ENCODE measurements around the gene ACBD4. TPM values are rescaled to one million over a fixed set of nuclear protein-coding genes. Genes with fewer than 3 reads are reported as not detected.

ACBD4 gene
- total and polyA plus RNA-seq, 2 of the 13 experiments (the other 11 are each of a cell fraction or from before 2014, with no cell fraction given): 16.1 to 26.9 TPM

DNA sequence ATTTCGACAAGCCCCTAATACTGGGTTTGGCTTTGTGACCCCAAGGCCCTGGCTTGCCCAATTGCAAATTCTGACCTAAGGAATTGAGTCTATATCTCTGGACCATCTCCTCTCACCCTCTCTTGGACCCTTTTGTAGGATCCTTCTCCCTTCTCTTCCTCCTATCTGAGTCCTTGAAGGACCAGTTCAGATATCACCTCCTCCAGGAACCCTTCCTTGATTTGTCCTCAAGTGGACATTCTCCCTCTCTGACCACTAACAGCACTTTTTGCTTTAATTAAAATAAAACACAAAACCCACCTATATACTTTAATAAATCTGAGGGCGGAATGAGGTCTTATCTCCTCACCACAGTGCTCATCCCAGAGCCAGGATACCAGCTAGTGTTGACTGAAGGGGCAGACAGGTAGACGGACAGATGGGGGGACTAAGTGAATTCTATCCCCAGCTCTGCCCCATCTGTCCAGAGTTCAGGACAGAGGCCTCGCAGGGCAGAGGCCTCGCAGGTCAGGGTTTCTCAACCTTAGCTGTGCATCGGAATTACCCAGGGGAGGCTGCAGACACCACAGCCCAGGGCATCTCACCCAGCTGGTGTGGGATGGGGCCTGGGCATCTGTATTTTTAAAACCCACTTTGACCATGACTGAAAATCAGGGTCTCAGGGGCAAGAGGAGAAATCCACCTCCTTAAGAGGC, 12.3 kb upstream of the ACBD4 start:
- Histone ChIP-seq H2AFZ (ENCODE audit: low read length) (no peak overlapping the region), H3K9ac (ENCODE audit: insufficient read depth, low read depth, low read length) (peak overlapping the region; percentile 25), H3K79me2 (ENCODE audit: insufficient read depth, low read length) (no peaks in the 10 kb centered on the region), H3K4me2 (ENCODE audit: low read depth, low read length) (peak overlapping the region; percentile 78), H3K27me3 (ENCODE audit: control insufficient read depth in 1 of 2, insufficient read depth in 2 of 2, low read length in 2 of 2) (no peaks in the 10 kb centered on the region), H3K4me1 (ENCODE audit: insufficient read depth, low read length) (peaks cover 58% of the 10 kb centered on the region), H3K4me3 (replicated peaks in 1 of 3; ENCODE audit: insufficient read depth in 1 of 3, low read depth in 2 of 3, low read length in 3 of 3) (peak overlapping the region in 1 of 3 experiments; percentile 31; a peak in 2 of 6 replicates), H3K9me3 (ENCODE audit: low read length) (no peaks in the 10 kb centered on the region), H4K20me1 (ENCODE audit: insufficient read depth, low read length) (no peaks in the 10 kb centered on the region), H3K27ac (ENCODE audit: extremely low read length, insufficient read depth, low read length) (peak overlapping the region; percentile 25), H3K36me3 (replicated peaks in 1 of 2; ENCODE audit: control insufficient read depth in 1 of 2, insufficient read depth in 2 of 2, low read length in 2 of 2) (peaks cover 0 to 4% of the 10 kb centered on the region in 2 experiments; a peak in 1 of 5 replicates)
- FAIRE-seq (peak; percentile 85), DNase-seq (ENCODE audit: low spot score) (peak; percentile 35), ATAC-seq (peak; percentile 39)
- no TSS peak for BruUV-seq (replicated peaks)
- CTCF ChIA-PET (ENCODE audit: low intra/inter-chr PET ratio, low total read pairs): interaction anchor here (1.8 to 2.0 kb wide), 2 partner anchors 12 kb away, joined by 8 read pairs; partner anchors contain the start of gene ACBD4
- intact Hi-C loops (cut with micrococcal nuclease; ENCODE audit: unreplicated experiment): no loop called here
- WGBS (ENCODE audit: low lambda C conversion rate): 23% methylated on average over 4 of the region's 6 CpGs
- POLR2A ChIA-PET: interaction anchor here (0.7 to 5.1 kb wide), 10 partner anchors 9 to 79 kb away, joined by 3 to 27 read pairs (median 5); partner anchors contain the start of genes ACBD4, HEXIM1, HEXIM2 and NMT1
- in situ Hi-C loops (cut with HindIII; ENCODE audit: extremely low pct_ligation_motif_present, low pct_unique_long_range_greater_than_20kb): no loop called here
- TF ChIP-seq NR2F1 (CRISPR knock-in tag; IDR thresholded peaks at IDR 0.05) (peak; percentile 83 to 90), PHB2 (IDR thresholded peaks at IDR 0.05; ENCODE audit: partially characterized antibody) (no peak), PPARG (CRISPR knock-in tag; conservative IDR thresholded peaks at IDR 0.05) (0 out of 2 replicates have a peak, but pooled peaks have one; percentile 19), ZBTB7A (CRISPR knock-in tag; IDR thresholded peaks at IDR 0.05) (0 out of 2 replicates have a peak, but pooled peaks have one; percentile 17), TFAP4 (IDR thresholded peaks at IDR 0.05; ENCODE audit: borderline replicate concordance, low read depth) (peak; percentile 23; the same call in 1 of the 2 replicates), RXRB (CRISPR knock-in tag; IDR thresholded peaks at IDR 0.05; ENCODE audit: borderline replicate concordance) (peak; percentile 46; the same call in 1 of the 2 replicates), ZNF792 (CRISPR knock-in tag; IDR thresholded peaks at IDR 0.05) (no peak), ZNF253 (CRISPR knock-in tag; IDR thresholded peaks at IDR 0.05; ENCODE audit: borderline replicate concordance) (no peak), NBN (conservative IDR thresholded peaks at IDR 0.05) (no peak), KDM6A (CRISPR knock-in tag; IDR thresholded peaks at IDR 0.05; ENCODE audit: low read depth) (0 out of 2 replicates have a peak, but pooled peaks have one; percentile 43), CREM (IDR thresholded peaks at IDR 0.05) (no peak), CREM (CRISPR knock-in tag; IDR thresholded peaks at IDR 0.05) (no peak), HNF4A (CRISPR knock-in tag; IDR thresholded peaks at IDR 0.05) (peak; percentile 84), ARID4A (CRISPR knock-in tag; IDR thresholded peaks at IDR 0.05; ENCODE audit: borderline replicate concordance) (no peak; the same call in 1 of the 2 replicates), FOXK1 (CRISPR knock-in tag; IDR thresholded peaks at IDR 0.05; ENCODE audit: borderline replicate concordance, low read depth) (no peak), HDAC6 (IDR thresholded peaks at IDR 0.05; ENCODE audit: low read depth, low read length) (no peak), MED1 (CRISPR knock-in tag; IDR thresholded peaks at IDR 0.05) (peak; percentile 53; the same call in 1 of the 2 replicates)
